ENCODE data around the gene SYK.

Gene SYK

GRCh38 chr9:90803860-90804593, 2.4 kb downstream of the SYK start:
- TF ChIP-seq EZH2 (IDR thresholded peaks at IDR 0.05; ENCODE audit: borderline replicate concordance, low read depth, low read length, severe bottlenecking), result no peak
- TF ChIP-seq, protein P1, sequence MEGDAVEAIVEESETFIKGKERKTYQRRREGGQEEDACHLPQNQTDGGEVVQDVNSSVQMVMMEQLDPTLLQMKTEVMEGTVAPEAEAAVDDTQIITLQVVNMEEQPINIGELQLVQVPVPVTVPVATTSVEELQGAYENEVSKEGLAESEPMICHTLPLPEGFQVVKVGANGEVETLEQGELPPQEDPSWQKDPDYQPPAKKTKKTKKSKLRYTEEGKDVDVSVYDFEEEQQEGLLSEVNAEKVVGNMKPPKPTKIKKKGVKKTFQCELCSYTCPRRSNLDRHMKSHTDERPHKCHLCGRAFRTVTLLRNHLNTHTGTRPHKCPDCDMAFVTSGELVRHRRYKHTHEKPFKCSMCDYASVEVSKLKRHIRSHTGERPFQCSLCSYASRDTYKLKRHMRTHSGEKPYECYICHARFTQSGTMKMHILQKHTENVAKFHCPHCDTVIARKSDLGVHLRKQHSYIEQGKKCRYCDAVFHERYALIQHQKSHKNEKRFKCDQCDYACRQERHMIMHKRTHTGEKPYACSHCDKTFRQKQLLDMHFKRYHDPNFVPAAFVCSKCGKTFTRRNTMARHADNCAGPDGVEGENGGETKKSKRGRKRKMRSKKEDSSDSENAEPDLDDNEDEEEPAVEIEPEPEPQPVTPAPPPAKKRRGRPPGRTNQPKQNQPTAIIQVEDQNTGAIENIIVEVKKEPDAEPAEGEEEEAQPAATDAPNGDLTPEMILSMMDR (IDR thresholded peaks at IDR 0.05; ENCODE audit: borderline replicate concordance, extremely low read depth, low read length, poor library complexity, severe bottlenecking), result no peak
- Histone ChIP-seq H4K20me1 (ENCODE audit: insufficient read depth, low read length) (no peaks in the 10 kb centered on the region), H3K4me1 (ENCODE audit: insufficient read depth, low read length) (0 out of 2 replicates have a peak, but pooled peaks cover 2% of the 10 kb centered on the region), H3K27ac (ENCODE audit: low read length) (no peak overlapping the region), H3K9ac (ENCODE audit: low read depth, low read length) (no peak overlapping the region), H3K36me3 (ENCODE audit: insufficient read depth, low read length) (no peaks in the 10 kb centered on the region), H2AFZ (ENCODE audit: low read depth, low read length) (no peak overlapping the region), H3K4me3 (ENCODE audit: low read depth in 1 of 2, low read length in 2 of 2) (no peak overlapping the region), H3K4me2 (ENCODE audit: insufficient read depth, low read length) (no peak overlapping the region), H3K9me3 (ENCODE audit: insufficient read depth, low read length, severe bottlenecking) (no peaks in the 10 kb centered on the region), H3K27me3 (ENCODE audit: insufficient read depth, low read length, poor library complexity) (peaks cover 34% of the 10 kb centered on the region), H3K79me2 (ENCODE audit: insufficient read depth, low read length) (no peaks in the 10 kb centered on the region)
- ATAC-seq (ENCODE audit: insufficient read depth, low read depth) (no peak), DNase-seq (no peak)

DNA sequence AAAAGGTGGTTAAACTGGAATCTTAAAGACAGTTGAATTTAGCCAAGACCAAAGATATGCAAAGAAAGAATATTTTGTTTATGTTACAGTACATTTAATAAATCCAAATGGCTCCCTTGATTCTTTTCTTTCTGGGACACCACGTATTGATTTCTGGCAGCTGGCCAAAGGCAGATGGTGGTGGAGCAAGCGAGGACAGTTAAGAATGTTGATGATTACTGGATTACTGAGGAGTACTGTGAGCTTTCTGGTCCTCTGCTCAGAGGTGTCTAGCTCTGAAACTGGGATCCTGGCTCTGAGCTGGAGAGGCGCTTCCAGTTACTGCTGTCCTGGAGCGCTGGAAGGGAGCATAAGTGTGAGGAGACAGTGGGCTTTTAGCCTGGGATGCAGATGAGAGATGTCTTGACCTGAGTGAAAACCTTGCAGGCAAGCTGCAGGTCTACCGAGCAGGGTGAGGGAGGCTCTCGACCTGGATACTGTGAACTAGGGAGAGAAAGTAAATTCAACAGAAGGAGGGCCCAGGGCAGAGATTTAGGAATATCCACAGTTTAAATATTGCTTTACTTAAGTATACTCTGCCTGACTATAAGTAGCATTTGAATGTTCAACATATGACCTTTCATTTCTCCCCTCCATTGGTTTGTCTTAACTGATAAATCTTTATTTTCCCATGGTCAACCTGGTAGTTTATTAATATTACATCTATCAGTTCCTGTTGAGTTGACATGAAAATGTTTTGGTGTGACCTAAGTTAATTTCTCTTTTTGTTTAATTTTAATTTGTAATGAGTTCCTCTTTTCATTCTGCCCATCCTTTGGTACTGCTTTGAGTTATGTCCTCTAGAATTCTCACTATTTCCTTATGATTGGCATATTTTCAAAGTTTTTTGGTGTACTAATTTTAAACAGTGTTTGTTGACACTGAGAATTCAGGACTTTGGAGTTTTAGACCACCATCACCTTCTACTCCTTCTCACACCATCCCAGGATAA, 3.7 kb downstream of the SYK start:
- Histone ChIP-seq H3K4me1 (ENCODE audit: insufficient read depth, low read length) (0 out of 2 replicates have a peak, but pooled peaks cover 2% of the 10 kb centered on the region), H3K36me3 (ENCODE audit: insufficient read depth, low read length) (no peaks in the 10 kb centered on the region), H3K79me2 (ENCODE audit: insufficient read depth, low read length) (no peaks in the 10 kb centered on the region), H3K4me2 (ENCODE audit: insufficient read depth, low read length) (no peak overlapping the region), H4K20me1 (ENCODE audit: insufficient read depth, low read length) (no peaks in the 10 kb centered on the region), H3K9ac (ENCODE audit: low read depth, low read length) (no peak overlapping the region), H3K4me3 (ENCODE audit: low read depth in 1 of 2, low read length in 2 of 2) (no peak overlapping the region), H3K9me3 (ENCODE audit: insufficient read depth, low read length, severe bottlenecking) (no peaks in the 10 kb centered on the region), H2AFZ (ENCODE audit: low read depth, low read length) (no peak overlapping the region), H3K27ac (ENCODE audit: low read length) (no peak overlapping the region), H3K27me3 (ENCODE audit: insufficient read depth, low read length, poor library complexity) (peaks cover 30% of the 10 kb centered on the region)
- DNase-seq (no peak), ATAC-seq (ENCODE audit: insufficient read depth, low read depth) (no peak)
- TF ChIP-seq, protein P1 (IDR thresholded peaks at IDR 0.05; ENCODE audit: borderline replicate concordance, extremely low read depth, low read length, poor library complexity, severe bottlenecking), result no peak
- TF ChIP-seq EZH2 (IDR thresholded peaks at IDR 0.05; ENCODE audit: borderline replicate concordance, low read depth, low read length, severe bottlenecking), result no peak

GRCh38 chr9:90807006-90807405, 5.4 kb downstream of the SYK start:
- DNase-seq, result no peak
- H3K4me1 ChIP-seq (ENCODE audit: insufficient read depth, low read length), result 0 out of 2 replicates have a peak, but pooled peaks cover 2% of the 10 kb centered on the region
- no peak for TF ChIP-seq EZH2 (IDR thresholded peaks at IDR 0.05; ENCODE audit: borderline replicate concordance, low read depth, low read length, severe bottlenecking)
- TF ChIP-seq, protein P1 (IDR thresholded peaks at IDR 0.05; ENCODE audit: borderline replicate concordance, extremely low read depth, low read length, poor library complexity, severe bottlenecking), result no peak
- no peak for ATAC-seq (ENCODE audit: insufficient read depth, low read depth)
- H3K27ac ChIP-seq (ENCODE audit: low read length), result no peak overlapping the region
- no peak overlapping the region for H2AFZ ChIP-seq (ENCODE audit: low read depth, low read length)
- no peaks in the 10 kb centered on the region for H4K20me1 ChIP-seq (ENCODE audit: insufficient read depth, low read length)
- no peak overlapping the region for H3K9ac ChIP-seq (ENCODE audit: low read depth, low read length)
- no peaks in the 10 kb centered on the region for H3K9me3 ChIP-seq (ENCODE audit: insufficient read depth, low read length, severe bottlenecking)
- no peak overlapping the region for H3K4me3 ChIP-seq (ENCODE audit: low read depth in 1 of 2, low read length in 2 of 2)
- H3K36me3 ChIP-seq (ENCODE audit: insufficient read depth, low read length), result no peaks in the 10 kb centered on the region
- H3K79me2 ChIP-seq (ENCODE audit: insufficient read depth, low read length), result no peaks in the 10 kb centered on the region
- H3K4me2 ChIP-seq (ENCODE audit: insufficient read depth, low read length), result no peak overlapping the region
- H3K27me3 ChIP-seq (ENCODE audit: insufficient read depth, low read length, poor library complexity), result peaks cover 17% of the 10 kb centered on the region

Data from DND-41 (cell line).